T47D (cell line): Measurements from ENCODE around the gene CHMP1A.

Source experiments
- DNase-seq, 2 experiments: peaks; one replicate each; pipeline versions ENCODE4 v3.0.0 to v3.0.0-alpha.2; 2011 to 2012; ENCODE audit warnings: low read depth in 1 of 2, low spot score in 1 of 2
- JUND ChIP-seq: IDR thresholded peaks from 2 replicates; pipeline ENCODE4 v1.6.1; 2012; ENCODE audit warnings: low read depth
- in situ Hi-C: cut with HindIII; loops from 2 replicates; pipeline ENCODE4 v1.10.0; 2016; ENCODE audit warnings: low sequenced_read_pairs, low pct_unique_long_range_greater_than_20kb

The CHMP1A gene

DNA sequence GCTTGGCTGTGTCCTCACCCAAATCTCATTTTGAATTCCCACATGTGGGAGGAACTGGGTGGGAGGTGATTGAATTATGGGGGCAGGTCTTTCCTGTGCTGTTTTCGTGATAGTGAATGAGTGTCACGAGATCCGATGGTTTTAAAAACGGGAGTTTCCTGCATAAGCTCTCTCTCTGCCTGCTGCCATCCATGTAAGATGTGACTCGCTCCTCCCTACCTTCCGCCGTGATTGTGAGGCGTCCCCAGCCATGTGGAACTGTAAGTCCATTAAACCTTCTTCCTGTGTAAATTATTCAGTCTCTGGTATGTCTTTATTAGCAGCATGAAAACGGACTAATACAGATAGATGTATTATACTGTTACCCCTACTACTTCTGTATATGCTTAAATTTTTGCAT, 3.7 kb upstream of the CHMP1A start:
- in situ Hi-C loops, result no loop called here
- no peak for DNase-seq
- TF ChIP-seq JUND, result no peak

DNA sequence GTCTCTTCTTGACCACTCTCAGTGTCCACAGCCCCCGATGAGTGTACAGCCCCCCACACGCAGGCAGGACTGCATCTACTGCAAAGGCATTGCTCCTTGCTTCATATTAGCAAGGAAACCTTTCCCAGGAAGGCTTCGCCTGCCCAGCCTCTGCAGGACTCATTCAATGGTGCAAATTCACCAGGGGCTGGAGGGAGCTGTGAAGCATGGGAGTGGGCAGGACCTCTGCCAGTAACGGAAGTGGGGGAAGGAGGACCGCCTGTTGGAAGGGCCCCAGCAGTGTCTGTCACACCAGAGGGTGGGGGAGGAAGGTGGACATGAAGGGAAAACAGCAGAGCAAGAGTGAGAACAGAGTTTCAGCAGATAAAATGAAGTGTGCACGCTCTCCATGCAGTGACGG, 2.6 kb upstream of the CHMP1A start:
- in situ Hi-C loops, result no loop called here
- no peak for DNase-seq
- TF ChIP-seq JUND, result no peak

DNA sequence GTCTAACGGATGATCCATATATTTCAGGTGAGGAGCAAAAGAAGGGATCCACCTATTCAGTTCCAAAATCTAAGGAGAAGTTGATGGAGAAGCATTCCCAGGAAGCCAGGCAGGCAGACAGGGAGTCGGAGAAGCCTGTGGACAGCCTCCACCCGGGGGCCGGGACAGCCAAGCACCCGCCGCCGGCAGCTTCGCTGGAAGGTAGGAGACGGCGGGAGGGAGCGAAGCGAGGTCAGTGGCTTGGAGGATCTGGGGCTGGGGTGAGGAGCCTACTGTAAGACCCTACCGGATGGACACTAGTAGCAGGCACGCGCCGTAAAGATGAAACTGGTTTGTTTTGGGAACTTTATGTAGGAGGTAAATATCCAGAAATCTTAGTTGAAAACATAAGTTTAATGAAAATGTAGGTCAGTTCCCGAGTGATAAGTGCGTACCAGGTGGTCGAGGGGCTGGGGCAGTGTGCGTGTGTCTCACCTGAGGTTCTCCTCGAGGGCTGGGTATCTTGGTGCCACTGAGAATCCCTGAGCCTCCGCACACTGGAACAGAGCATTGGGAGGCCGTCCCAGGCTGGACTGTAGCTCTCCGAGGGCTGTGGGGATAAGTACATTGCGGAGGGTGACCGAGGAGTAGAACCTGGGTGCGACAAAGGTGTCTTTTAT, 842 bp upstream of the CHMP1A start:
- no peak for TF ChIP-seq JUND
- DNase-seq, result peak; percentile 46 to 76
- in situ Hi-C loops, result no loop called here

DNA sequence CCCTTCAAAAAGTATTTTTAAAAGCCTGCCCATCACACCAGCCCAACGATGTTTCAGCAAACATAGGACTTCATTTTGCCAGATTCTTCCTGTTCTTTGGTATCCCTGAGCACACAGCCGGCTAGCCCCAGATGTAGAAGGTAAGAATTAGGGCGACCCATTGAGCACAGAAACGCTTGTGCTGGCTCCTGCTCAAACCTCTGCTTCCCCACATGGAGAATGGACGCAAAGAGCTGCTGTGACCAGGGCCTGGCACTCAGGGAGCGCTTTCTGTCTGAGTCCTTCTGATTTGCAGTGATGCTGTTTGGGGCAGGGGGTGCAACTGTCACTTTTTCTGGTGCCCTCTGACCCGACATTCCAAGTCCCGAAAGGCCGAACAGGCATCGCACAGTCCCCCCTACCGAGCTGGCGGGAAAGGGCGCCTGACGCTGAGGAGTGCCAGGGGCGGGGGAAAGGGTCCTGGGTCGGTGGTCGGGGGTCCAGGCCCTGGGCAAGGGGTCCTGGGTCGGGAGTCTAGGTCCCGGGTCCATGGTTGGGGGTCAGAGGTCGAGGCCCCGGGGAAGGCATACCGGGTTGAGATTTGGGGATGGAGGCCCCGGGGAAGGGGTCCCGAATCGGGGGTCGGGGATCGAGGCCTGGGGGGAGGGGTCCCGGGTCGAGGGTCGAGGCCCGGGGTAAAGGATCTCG, 930 bp downstream of the CHMP1A start:
- in situ Hi-C loops, result no loop called here
- no peak for DNase-seq
- no peak for TF ChIP-seq JUND

DNA sequence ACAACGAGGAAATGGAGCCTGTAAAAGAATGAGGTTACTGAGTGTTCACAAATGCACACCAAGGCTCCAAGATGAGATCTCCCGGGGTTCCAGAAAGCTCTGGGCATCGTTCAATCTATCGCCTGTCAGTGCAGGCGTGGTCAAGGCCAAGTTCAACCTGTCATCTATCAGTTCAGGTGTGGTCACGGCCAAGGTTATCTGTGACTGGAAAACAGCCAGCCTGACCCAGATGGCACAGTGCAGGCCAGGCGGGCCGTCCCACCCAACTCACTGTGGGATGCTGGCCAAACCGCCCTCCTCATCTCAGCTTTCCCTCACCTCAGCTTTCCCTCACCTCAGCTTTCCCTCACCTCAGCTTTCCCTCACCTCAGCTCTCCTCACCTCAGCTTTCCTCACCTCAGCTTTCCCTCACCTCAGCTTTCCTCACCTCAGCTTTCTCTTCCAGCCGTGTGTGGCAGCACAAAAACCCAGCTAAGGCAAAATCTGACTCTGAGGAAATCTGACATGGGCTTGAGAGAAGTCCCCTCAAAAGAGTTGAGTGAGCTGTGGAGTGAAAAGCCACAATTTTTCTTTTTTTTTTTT, 2.4 kb downstream of the CHMP1A start:
- in situ Hi-C loops, result no loop called here
- no peak for TF ChIP-seq JUND

DNA sequence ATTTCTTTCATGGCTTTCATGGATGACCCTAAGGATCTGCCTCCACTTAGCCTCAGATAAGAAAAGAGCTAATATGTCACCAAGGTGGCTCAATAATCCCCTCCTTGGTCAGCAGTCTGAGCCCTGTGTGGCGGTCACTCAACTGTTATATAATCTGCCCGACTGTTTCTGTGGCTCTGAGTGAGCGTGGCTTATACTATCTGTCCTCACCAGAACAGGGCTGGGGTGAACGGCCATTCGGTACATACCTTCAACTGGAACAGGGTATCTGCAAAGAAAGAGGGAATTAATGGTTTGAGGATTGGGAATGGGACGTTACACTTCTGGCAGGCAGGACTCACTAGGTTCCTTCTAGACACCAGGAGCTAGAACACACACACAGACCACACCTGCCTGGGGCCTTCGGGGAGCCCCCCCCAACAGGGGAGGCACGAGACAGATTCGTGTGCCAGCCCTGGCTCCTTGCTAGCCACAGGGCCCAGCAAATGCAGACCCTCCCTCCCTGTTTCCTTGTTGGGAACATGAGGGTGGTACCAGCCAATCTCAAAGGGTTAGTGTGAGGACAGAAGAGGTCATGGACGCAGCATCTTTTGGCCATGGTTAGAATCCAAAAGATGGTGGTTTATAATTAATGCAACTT, 3.7 kb downstream of the CHMP1A start:
- DNase-seq, result no peak
- TF ChIP-seq JUND, result no peak
- in situ Hi-C loops, result no loop called here

More for the DNA sequence above, 2.4 kb downstream of the CHMP1A start:
- DNase-seq, result no peak

DNA sequence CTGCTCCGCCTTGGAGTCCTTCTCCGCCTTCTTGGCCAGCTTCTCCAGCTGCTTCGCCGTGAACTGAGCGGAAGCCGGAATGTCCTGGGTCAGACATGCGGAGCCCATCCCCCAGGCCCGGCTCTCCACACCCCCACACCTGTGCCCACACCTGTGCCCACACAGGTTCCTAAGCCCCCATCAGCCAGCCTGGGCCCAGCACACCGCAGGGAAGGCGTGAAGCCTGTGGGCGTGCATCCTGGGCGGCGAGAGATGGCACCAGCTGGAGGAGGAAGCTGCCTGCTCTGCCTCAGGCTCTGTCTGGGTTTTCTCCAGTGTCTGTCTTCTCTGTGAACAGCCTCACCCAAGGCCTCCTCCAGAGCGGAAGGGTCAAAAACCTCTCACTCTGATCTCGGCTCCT, 5.9 kb downstream of the CHMP1A start:
- no peak for DNase-seq
- in situ Hi-C loops, result no loop called here
- TF ChIP-seq JUND, result no peak

DNA sequence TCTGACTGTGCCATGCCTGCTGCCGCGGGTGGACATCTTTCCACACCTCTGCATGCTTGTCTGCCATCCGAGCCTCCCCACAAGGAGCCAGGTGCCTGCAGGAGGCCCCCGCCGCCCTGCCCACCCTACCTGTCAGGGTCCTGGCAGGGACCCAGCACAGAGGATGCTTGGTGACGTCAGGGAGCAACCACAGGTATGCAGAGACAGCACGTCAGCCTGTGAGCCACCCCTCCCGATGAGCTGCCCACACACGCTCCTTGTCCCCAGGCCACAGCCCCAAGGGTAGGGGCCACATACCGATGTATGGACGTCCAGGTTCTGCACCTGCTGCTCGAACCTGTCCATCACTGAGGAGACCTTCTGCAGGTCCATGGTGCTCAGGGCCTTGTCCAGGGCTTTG, 10.6 kb downstream of the CHMP1A start:
- no peak for TF ChIP-seq JUND
- in situ Hi-C loops, result no loop called here
- no peak for DNase-seq

DNA sequence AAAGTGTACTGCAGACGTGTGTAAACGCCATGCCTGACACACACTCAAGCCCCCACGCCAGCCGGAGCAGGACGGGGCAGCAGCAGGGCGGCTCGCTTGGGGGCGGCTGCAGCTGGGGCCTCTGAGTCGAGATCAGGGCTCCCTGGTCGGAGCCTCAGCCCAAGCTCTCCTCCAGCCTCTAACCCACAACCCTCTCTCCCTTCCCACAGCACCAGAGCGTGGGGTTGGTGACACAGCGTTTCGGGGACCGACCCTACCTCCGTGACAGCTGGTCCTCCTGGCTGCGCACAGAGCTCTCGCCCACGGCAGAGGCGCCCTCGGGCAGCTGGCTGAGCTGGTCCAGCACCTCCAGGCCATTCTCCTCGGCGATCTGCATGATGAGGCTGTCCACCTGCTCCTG, 11.2 kb downstream of the CHMP1A start:
- no peak for DNase-seq
- TF ChIP-seq JUND, result no peak
- in situ Hi-C loops, result no loop called here

DNA sequence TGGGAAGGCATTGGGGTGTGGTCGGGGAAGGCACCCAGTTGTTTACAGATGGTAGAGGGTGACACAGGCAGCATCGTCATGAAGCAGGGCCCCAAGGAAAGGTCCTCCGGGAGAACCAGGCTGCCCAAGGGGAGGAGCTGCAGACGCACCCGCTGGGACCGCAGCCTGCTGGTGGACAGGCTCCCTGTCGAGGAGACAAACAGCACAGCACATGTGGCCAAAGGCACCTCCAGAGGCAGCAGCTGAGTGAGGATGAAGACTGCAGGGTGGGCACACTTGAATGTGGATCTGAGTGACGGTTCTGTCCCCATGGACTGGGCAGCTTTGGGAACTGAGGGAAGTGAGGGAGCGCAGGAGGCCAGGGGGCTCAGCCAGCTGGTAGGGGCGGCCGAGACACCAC, 12.4 kb downstream of the CHMP1A start:
- in situ Hi-C loops, result no loop called here
- no peak for TF ChIP-seq JUND
- DNase-seq, result no peak

DNA sequence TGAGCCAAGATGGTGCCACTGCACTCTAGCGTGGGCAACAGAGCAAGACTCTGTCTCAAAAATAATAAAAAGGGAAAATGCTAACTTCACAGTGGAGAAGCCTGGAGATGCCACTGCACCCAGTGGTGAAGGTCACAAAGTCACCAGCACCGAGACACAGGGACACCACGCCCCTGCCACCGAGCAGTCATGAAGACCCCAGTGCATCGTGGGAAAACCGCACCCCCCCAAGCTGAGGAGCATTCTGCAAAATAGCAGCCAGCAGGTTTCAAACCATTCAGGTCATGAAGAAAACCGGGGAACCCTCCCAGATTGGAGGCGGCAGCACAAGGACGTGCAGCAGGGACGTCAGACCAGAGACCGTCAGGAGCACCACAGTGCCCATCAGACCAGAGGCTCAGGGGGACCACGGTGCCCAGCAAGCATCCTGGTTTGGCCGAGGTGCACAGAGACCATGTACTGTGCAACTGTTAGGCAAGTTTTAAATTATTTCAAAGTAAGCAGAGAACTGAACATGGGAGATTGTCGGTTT, 13.7 kb downstream of the CHMP1A start:
- no peak for DNase-seq
- in situ Hi-C loops, result no loop called here
- TF ChIP-seq JUND, result no peak

DNA sequence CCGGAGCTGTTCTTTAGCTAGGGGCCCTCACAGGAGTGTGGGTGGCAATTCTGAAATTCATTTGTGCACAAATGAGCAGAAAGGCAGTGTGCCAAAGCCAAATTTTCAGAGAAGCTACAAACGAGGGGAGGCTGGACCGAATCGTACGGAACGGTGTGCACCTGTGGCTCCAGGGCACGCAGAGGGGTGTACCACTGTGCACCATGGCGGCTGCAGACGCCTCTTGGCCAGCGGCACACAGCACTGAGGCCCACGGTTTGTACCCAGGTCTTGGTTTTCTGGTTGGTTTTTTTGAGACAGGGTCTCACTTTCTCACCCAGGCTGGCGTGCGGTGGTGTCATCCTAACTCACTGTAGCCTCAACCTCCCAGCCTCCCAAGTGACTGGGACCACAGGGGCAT, 14.9 kb downstream of the CHMP1A start:
- in situ Hi-C loops, result no loop called here
- DNase-seq, result no peak
- no peak for TF ChIP-seq JUND

DNA sequence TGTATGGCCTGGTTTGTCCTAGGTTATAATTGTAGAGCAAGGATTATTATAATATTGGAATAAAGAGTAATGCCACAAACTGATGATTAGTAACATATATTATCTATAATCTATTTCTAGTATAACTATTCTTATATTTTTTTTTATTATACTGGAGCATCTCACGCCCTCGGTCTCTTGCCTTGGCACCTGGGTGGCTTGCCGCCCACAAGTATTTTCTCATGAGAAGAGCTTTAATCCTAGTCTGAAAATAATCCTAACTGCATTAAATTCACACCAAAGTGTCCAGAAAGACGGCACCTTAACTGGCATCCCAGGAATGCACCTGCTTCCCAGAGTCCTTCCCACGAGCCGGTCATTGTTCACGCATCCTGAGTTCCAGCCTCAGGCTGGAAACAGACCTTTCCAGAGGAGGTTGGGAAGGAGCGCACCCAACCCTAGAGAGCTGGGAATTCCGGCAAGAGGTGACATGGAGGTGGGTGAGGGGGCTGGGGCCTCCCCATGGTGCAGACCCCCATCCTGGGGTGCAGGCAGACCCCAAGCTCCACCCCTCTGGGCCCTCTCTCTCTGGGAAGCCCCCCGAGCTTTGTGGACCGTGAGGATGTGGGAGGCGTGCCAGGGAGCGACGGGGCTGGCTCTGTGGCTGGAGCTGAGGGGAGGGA, 15.9 kb downstream of the CHMP1A start:
- peak; percentile 52 to 69 for DNase-seq
- no peak for TF ChIP-seq JUND
- in situ Hi-C loops, result no loop called here
